ENCODE data around the gene HSPA1B.

HSPA1B gene

GRCh38 chr6:31877125-31877650 lies 49.6 kb downstream of the HSPA1B start:
- H3K36me3 ChIP-seq (ENCODE audit: control insufficient read depth, low read length): peaks cover 23% of the 10 kb centered on the region
- H3K79me2 ChIP-seq (ENCODE audit: control insufficient read depth, low read length): no peaks in the 10 kb centered on the region
- no peaks in the 10 kb centered on the region for H3F3A ChIP-seq (ENCODE audit: control insufficient read depth, insufficient read depth)
- no peak overlapping the region for H3K4me3 ChIP-seq (ENCODE audit: low read length)
- H3K27ac ChIP-seq (ENCODE audit: low read depth, low read length): no peak overlapping the region
- no peaks in the 10 kb centered on the region for H4K20me1 ChIP-seq (ENCODE audit: control insufficient read depth, insufficient read depth, low read depth, low read length)
- H3K9me2 ChIP-seq (replicated peaks; ENCODE audit: control insufficient read depth, low read length): no peaks in the 10 kb centered on the region
- H3K4me2 ChIP-seq (ENCODE audit: low read length): no peak overlapping the region
- H3K27me3 ChIP-seq (ENCODE audit: control insufficient read depth, low read length): no peaks in the 10 kb centered on the region
- H3K9me3 ChIP-seq (ENCODE audit: control insufficient read depth, insufficient read depth, low read length): no peaks in the 10 kb centered on the region
- TF ChIP-seq, protein P1, sequence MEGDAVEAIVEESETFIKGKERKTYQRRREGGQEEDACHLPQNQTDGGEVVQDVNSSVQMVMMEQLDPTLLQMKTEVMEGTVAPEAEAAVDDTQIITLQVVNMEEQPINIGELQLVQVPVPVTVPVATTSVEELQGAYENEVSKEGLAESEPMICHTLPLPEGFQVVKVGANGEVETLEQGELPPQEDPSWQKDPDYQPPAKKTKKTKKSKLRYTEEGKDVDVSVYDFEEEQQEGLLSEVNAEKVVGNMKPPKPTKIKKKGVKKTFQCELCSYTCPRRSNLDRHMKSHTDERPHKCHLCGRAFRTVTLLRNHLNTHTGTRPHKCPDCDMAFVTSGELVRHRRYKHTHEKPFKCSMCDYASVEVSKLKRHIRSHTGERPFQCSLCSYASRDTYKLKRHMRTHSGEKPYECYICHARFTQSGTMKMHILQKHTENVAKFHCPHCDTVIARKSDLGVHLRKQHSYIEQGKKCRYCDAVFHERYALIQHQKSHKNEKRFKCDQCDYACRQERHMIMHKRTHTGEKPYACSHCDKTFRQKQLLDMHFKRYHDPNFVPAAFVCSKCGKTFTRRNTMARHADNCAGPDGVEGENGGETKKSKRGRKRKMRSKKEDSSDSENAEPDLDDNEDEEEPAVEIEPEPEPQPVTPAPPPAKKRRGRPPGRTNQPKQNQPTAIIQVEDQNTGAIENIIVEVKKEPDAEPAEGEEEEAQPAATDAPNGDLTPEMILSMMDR (IDR thresholded peaks at IDR 0.05; ENCODE audit: low read depth, low read length, poor library complexity, severe bottlenecking): no peak
- H3K4me1 ChIP-seq (ENCODE audit: control insufficient read depth, low read length): peaks cover 11% of the 10 kb centered on the region

- H4K20me1 ChIP-seq (ENCODE audit: control insufficient read depth, insufficient read depth, low read depth, low read length): no peaks in the 10 kb centered on the region
- TF ChIP-seq, protein P1 (IDR thresholded peaks at IDR 0.05; ENCODE audit: low read depth, low read length, poor library complexity, severe bottlenecking): no peak
- TF ChIP-seq EZH2phosphoT487 (IDR thresholded peaks at IDR 0.05; ENCODE audit: borderline replicate concordance, low read length): no peak
- H3K27me3 ChIP-seq (ENCODE audit: control insufficient read depth, low read length): no peaks in the 10 kb centered on the region
- no peaks in the 10 kb centered on the region for H3K9me3 ChIP-seq (ENCODE audit: control insufficient read depth, insufficient read depth, low read length)
- H3K4me2 ChIP-seq (ENCODE audit: low read length): no peak overlapping the region
- peaks cover 28% of the 10 kb centered on the region for H3K36me3 ChIP-seq (ENCODE audit: control insufficient read depth, low read length)
- no peak overlapping the region for H3K4me3 ChIP-seq (ENCODE audit: low read length)
- no peaks in the 10 kb centered on the region for H3K79me2 ChIP-seq (ENCODE audit: control insufficient read depth, low read length)
- H3F3A ChIP-seq (ENCODE audit: control insufficient read depth, insufficient read depth): no peaks in the 10 kb centered on the region
- peaks cover 11% of the 10 kb centered on the region for H3K4me1 ChIP-seq (ENCODE audit: control insufficient read depth, low read length)
- no peaks in the 10 kb centered on the region for H3K9me2 ChIP-seq (replicated peaks; ENCODE audit: control insufficient read depth, low read length)
- H3K27ac ChIP-seq (ENCODE audit: low read depth, low read length): no peak overlapping the region
These were observed 50.2 kb downstream of the HSPA1B start for GRCh38 chr6:31877651-31878161.

- Histone ChIP-seq H3F3A (ENCODE audit: control insufficient read depth, insufficient read depth) (no peaks in the 10 kb centered on the region), H3K4me1 (ENCODE audit: control insufficient read depth, low read length) (peaks cover 11% of the 10 kb centered on the region), H3K4me2 (ENCODE audit: low read length) (no peak overlapping the region), H3K27ac (ENCODE audit: low read depth, low read length) (no peak overlapping the region), H3K4me3 (ENCODE audit: low read length) (no peak overlapping the region), H3K9me3 (ENCODE audit: control insufficient read depth, insufficient read depth, low read length) (no peaks in the 10 kb centered on the region), H3K36me3 (ENCODE audit: control insufficient read depth, low read length) (peaks cover 33% of the 10 kb centered on the region), H3K27me3 (ENCODE audit: control insufficient read depth, low read length) (no peaks in the 10 kb centered on the region), H3K9me2 (replicated peaks; ENCODE audit: control insufficient read depth, low read length) (no peaks in the 10 kb centered on the region), H3K79me2 (ENCODE audit: control insufficient read depth, low read length) (no peaks in the 10 kb centered on the region), H4K20me1 (ENCODE audit: control insufficient read depth, insufficient read depth, low read depth, low read length) (no peaks in the 10 kb centered on the region)
- TF ChIP-seq, protein P1 (IDR thresholded peaks at IDR 0.05; ENCODE audit: low read depth, low read length, poor library complexity, severe bottlenecking): no peak
- TF ChIP-seq EZH2phosphoT487 (IDR thresholded peaks at IDR 0.05; ENCODE audit: borderline replicate concordance, low read length): no peak
These were observed 50.7 kb downstream of the HSPA1B start for GRCh38 chr6:31878222-31878621.
